ENCODE measurements around the gene ZFP1. TPM values are rescaled to one million over a fixed set of nuclear protein-coding genes. Genes with fewer than 3 reads are reported as not detected.
A peak's percentile ranks its signal among the peaks of the same experiment; 100 is the strongest.
"Not testable (repeated sequence)": the region's sequence is repeated elsewhere in the genome, so short reads cannot be mapped to it uniquely, and the experiment has no call there.

ZFP1 gene
- total RNA-seq, 8 experiments from 2014 or later = 3.4 to 33.6 (median 22.6) TPM

DNA sequence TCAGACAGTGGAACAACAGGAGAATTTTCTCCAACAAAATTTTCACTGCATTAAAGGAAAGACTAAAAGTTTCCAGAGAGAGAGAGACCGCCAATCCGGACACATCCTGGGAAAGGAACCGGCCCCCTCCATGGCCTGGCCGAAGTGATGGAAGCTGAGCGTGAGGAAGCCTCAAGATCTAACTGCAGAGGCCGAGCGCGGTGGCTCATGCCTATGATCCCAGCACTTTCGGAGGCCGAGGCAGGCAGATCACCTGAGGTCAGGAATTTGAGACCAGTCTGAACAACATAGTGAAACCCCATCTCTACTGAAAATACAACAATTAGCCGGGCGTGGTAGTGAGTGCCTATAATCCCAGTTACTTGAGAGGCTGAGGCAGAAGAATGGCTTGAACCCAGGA lies 54.8 kb downstream of the ZFP1 start:
- in situ Hi-C loops (cut with MboI; ENCODE audit: low pct_unique_long_range_greater_than_20kb in 2 of 9, low sequenced_read_pairs in 9 of 9, unreplicated experiment in 9 of 9) = loop anchor here in 6 of 9 experiments (25.0 kb wide), 3 partner anchors 184 to 1959 kb away; no protein-coding TSS in a partner anchor
- Histone ChIP-seq H3K4me1 (replicated peaks in 1 of 2) (peaks cover 0 to 7% of the 10 kb centered on the region in 2 donors), H3K4me3 (no peak overlapping the region), H3K27ac (no peak overlapping the region)
- no peak for ATAC-seq (replicated peaks in 6 of 8)
- 67 to 100% (median 88%) methylated on average over 1 to 6 of the region's 12 CpGs; no CpG with 5 or more reads in 3 of the 10 experiments for WGBS, 10 experiments

DNA sequence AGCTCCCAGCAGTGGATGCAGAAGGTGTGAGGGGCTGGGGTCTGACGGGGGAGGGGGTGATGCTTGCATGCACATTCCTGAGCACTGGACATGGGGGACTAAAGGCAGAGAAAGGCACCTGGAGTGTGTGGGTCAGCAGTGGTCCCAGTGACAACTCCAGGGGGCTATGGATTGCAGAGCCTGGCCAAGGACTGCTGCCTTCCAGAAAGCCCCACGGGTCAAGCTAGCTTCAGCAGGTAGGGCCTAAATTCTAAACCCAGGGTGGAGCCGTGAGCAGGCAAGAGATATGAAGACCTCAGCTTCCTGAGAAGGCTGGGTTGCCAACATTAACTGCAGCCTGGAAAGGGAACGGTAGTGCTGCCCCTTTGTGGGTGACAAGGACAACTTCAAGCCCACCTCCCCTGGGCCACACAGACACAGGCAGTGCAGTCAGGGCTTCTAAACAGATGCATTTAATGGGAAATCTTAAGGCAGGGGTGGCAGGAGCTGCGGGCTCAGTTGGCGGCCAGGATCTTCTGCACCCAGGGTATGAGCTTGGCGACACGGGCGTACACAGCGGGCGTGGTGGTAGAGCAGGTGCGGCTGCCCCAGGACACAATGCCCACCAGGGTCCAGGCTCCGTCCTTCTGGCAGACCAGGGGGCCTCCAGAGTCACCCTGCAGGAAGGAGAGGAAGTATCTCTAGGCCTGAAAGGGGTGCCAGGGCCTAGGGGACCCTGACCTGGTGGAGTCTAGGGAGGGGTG lies 55.5 kb downstream of the ZFP1 start:
- in situ Hi-C loops (cut with MboI; ENCODE audit: low pct_unique_long_range_greater_than_20kb in 2 of 9, low sequenced_read_pairs in 9 of 9, unreplicated experiment in 9 of 9) = loop anchor here in 6 of 9 experiments (25.0 kb wide), 3 partner anchors 183 to 1958 kb away; no protein-coding TSS in a partner anchor
- WGBS, 10 experiments = 20 to 76% (median 70%) methylated on average over 1 to 6 of the region's 13 CpGs; no CpG with 5 or more reads in 4 of the 10 experiments
- H3K4me3 ChIP-seq = no peak overlapping the region
- peaks cover 0 to 7% of the 10 kb centered on the region in 2 donors for H3K4me1 ChIP-seq (replicated peaks in 1 of 2)
- no peak overlapping the region for H3K27ac ChIP-seq
- ATAC-seq (replicated peaks in 6 of 8) = no peak

DNA sequence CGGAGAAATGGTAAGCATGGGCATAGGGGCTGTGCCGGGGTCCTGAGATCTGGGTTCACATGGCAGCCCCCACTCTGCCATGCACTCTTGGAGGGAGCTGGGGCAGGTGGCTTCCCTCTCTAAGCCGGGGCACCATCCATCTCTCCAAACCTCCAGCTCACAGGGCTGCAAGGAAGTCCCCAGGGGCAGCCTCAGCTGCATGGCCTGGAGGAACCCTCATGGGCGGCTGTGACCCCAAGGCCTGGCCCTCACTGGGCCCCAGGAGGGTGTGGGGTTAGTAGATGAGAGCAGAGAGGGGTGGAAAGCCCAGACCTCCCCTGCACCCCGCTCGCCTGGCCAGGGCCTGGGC lies 56.1 kb downstream of the ZFP1 start:
- WGBS, 10 experiments = no CpG with 5 or more reads among the region's 6 CpGs
- no peak overlapping the region for H3K4me3 ChIP-seq
- peak in 2 of 8 experiments; percentile 18 to 21 for ATAC-seq (replicated peaks in 6 of 8)
- H3K27ac ChIP-seq = no peak overlapping the region
- in situ Hi-C loops (cut with MboI; ENCODE audit: low pct_unique_long_range_greater_than_20kb in 2 of 9, low sequenced_read_pairs in 9 of 9, unreplicated experiment in 9 of 9) = loop anchor here in 6 of 9 experiments (25.0 kb wide), 3 partner anchors 183 to 1958 kb away; no protein-coding TSS in a partner anchor
- H3K4me1 ChIP-seq (replicated peaks in 1 of 2) = peaks cover 0 to 7% of the 10 kb centered on the region in 2 donors

DNA sequence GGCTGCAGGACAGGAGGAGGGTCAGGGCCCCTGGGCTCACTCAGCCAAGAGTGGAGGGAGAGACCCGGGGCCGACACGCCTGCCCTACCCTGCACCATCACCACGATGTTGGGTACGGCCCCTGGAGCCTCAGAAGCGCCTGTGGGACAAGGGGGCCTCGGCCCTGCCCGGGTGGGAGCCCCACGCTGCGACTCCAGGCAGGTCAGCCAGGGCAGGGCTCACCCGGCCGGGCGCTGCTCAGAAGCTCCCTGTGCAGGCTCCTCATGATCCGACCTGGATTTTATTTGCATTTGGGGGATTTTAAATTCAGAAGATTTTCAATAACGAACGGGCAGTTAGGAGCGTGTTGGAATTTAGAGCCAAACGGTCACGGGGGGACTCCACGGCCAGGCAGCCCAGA lies 56.6 kb downstream of the ZFP1 start:
- WGBS, 10 experiments = no CpG with 5 or more reads among the region's 20 CpGs
- not testable (repeated sequence) for H3K27ac ChIP-seq; H3K4me1 ChIP-seq (replicated peaks in 1 of 2); H3K4me3 ChIP-seq
- in situ Hi-C loops (cut with MboI; ENCODE audit: low pct_unique_long_range_greater_than_20kb in 2 of 9, low sequenced_read_pairs in 9 of 9, unreplicated experiment in 9 of 9) = loop anchor here in 6 of 9 experiments (25.0 kb wide), 3 partner anchors 182 to 1957 kb away; no protein-coding TSS in a partner anchor
- peak in 1 of 8 experiments; percentile 13 for ATAC-seq (replicated peaks in 6 of 8)

DNA sequence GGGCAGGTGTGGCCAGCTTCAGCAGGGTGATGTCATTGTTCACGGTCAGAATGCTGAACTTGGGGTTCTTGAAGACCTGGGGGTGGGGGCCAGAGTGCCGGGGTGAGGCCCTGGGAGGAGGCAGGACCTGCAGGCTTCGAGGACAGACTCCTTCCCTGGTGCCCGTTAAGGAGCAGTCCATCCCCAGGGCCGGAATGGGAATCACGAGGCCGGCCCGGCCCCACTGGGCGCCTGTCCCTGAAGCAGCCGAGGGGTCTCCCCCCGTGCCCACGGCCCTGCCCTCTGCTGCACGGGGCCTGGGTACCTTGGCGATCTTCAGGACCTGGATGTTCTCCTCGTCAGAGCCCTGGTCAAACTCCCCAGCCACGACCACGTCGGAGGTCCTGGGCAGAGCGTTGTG lies 57.1 kb downstream of the ZFP1 start:
- ATAC-seq (replicated peaks in 6 of 8) = peak in 2 of 8 experiments; percentile 3 to 21
- H3K27ac ChIP-seq; H3K4me1 ChIP-seq (replicated peaks in 1 of 2); H3K4me3 ChIP-seq: not testable (repeated sequence)
- WGBS, 10 experiments = no CpG with 5 or more reads among the region's 19 CpGs
- in situ Hi-C loops (cut with MboI; ENCODE audit: low pct_unique_long_range_greater_than_20kb in 2 of 9, low sequenced_read_pairs in 9 of 9, unreplicated experiment in 9 of 9) = loop anchor here in 6 of 9 experiments (25.0 kb wide), 3 partner anchors 182 to 1957 kb away; no protein-coding TSS in a partner anchor

DNA sequence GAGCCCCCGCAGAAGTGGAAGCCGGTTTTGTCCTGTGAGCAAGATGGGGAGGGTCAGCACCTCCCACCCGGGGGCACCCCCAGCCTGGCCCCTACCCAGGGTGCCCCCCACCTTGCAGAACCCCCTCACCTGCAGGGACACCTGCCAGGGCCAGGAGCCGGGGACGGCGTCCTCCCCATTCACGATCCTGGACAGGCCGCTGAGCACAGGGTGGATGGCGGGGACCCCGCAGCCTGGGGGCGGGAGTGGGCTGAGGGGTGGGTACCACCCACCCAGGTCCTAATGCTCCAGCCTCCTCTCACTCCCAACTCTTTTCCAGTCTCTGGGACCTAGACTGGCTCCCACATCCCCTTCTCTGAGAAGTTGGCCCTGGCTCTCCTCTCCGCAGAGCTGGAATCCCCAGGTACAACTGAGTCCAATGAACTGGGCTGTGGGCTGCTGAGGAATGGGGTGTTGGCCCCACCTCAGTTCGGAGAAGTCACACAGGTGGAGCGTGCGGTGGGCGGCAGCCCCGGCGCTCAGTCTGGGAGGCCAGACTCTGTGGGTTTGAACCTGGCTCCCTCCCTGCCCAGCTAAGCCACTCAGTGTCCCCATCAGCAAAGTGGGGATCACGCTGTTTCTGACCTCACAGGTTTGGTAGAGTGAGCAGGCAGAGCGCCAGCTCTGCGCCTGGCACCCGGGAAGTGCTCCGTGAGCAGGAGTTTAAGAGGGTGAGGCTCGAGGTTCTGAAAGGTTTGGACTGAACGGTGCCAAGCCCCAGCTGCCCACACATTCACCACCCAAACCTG lies 57.8 kb downstream of the ZFP1 start:
- in situ Hi-C loops (cut with MboI; ENCODE audit: low pct_unique_long_range_greater_than_20kb in 2 of 9, low sequenced_read_pairs in 9 of 9, unreplicated experiment in 9 of 9) = loop anchor here in 6 of 9 experiments (25.0 kb wide), 3 partner anchors 181 to 1956 kb away; no protein-coding TSS in a partner anchor
- peak in 4 of 8 experiments; percentile 8 to 16 (median 10) for ATAC-seq (replicated peaks in 6 of 8)
- 89 to 94% (median 93%) methylated on average over 3 to 4 of the region's 25 CpGs; no CpG with 5 or more reads in 7 of the 10 experiments for WGBS, 10 experiments
- H3K4me1 ChIP-seq (replicated peaks in 1 of 2); H3K27ac ChIP-seq; H3K4me3 ChIP-seq: not testable (repeated sequence)

DNA sequence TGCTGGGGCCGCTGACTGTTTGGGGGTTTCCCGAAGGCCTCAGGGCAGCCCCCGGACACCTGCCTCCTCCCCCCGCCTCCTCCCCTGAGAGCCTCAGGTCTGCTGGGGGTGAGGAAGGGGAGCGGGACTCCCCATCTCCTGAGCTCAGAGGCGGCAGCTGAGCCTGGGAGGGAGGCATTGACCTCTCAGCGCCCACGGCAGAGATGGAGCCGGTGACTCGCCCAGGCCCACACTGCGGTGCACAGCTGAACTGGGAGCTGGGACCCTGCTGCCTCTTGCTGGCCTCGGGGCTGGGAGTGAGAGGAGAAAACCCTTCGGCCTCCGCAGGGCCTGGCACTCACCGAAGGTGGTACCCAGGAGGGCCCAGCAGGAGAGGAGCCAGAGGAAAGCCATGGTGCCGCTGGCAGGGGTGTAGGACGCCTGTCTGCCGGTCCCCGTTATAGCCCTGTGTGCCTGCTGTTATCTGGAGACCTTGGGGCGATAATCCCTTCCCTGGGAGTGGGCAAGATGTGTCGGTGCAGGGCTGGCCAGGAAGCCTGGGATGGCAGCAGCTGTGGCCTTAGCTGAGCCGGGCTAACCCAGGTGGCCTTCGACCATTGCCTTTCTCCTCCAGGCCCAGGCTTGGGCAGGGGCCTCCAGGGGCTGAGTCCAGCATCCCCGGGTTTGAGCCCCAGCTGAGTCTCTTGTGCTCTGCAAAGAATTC lies 58.6 kb downstream of the ZFP1 start, which contains the start of gene CTRB2:
TSS of gene CTRB2 (minus strand) at position 413 of the 703 bp plus-strand sequence. CDS start at position 393, 20 bp downstream.
- Histone ChIP-seq H3K4me3 (no peak within 1 kb of the TSS), H3K4me1 (replicated peaks in 1 of 2) (peaks cover 0 to 7% of the 10 kb centered on the region in 2 donors), H3K27ac (no peak within 1 kb of the TSS)
- in situ Hi-C loops (cut with MboI; ENCODE audit: low pct_unique_long_range_greater_than_20kb in 2 of 9, low sequenced_read_pairs in 9 of 9, unreplicated experiment in 9 of 9) = loop anchor here in 6 of 9 experiments (25.0 kb wide), 3 partner anchors 180 to 1955 kb away; no protein-coding TSS in a partner anchor
- 54 to 100% (median 100%) methylated on average over 1 to 5 of the region's 24 CpGs; no CpG with 5 or more reads in 7 of the 10 experiments for WGBS, 10 experiments
- peak in 1 of 8 experiments; percentile 3 for ATAC-seq (replicated peaks in 6 of 8)

DNA sequence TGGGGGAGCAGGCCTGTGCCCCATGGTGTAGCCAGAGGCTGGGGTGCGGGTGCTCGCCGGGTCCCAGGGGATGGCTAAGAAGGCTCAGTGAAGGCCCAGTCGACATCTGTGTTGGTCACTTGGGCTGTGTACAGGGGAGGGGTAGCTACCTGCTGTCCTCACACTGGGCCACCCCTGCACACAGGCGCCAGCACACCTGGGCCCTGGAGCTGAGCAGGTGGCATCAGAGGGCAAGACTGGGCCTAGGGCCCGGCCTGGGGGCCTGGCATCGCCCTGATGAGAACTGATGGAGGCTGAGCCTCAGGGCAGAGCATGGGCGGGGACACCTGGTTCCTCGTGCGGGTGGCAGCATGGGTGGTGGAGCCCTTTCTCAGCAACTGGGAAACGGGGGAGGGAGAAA lies 59.5 kb downstream of the ZFP1 start:
- Histone ChIP-seq H3K4me1 (replicated peaks in 1 of 2) (peaks cover 0 to 7% of the 10 kb centered on the region in 2 donors), H3K27ac (no peak overlapping the region), H3K4me3 (no peak overlapping the region)
- in situ Hi-C loops (cut with MboI; ENCODE audit: low pct_unique_long_range_greater_than_20kb in 2 of 9, low sequenced_read_pairs in 9 of 9, unreplicated experiment in 9 of 9) = loop anchor here in 6 of 9 experiments (25.0 kb wide), 3 partner anchors 179 to 1954 kb away; no protein-coding TSS in a partner anchor
- 36 to 97% (median 83%) methylated on average over 1 to 4 of the region's 11 CpGs; no CpG with 5 or more reads in 4 of the 10 experiments for WGBS, 10 experiments
- ATAC-seq (replicated peaks in 6 of 8) = no peak

DNA sequence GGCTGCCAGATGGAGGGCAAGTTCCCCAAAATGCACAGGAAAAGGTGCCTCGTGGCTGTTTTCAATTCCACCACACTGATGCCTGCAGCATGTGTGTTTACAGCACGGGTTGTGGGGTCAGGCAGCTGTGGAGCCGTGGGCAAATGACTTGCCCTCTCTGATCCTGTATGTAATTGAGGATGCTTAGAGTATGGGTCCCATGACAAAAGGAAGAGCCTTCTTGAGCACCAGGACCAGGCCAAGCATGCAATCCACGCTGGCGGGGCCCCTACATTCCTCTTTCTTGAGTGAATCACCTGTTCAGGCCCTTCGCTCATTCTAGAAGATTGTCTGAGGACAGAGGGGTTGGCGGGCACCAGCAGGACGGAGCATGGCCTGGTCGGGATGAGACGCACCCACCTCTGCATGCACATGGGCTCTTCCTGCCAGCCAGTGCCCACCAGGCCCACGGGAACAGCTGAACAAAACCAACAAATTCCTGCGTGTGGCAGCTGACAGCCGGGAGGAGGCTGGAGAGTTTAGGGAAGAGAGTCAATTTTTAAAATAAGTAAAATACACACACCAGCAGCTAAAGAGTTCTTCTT lies 60.0 kb downstream of the ZFP1 start:
- Histone ChIP-seq H3K27ac (no peak overlapping the region), H3K4me3 (no peak overlapping the region), H3K4me1 (replicated peaks in 1 of 2) (peaks cover 0 to 7% of the 10 kb centered on the region in 2 donors)
- ATAC-seq (replicated peaks in 6 of 8) = no peak
- WGBS, 10 experiments = 59 to 93% (median 75%) methylated on average over 1 to 8 of the region's 13 CpGs; no CpG with 5 or more reads in 4 of the 10 experiments
- in situ Hi-C loops (cut with MboI; ENCODE audit: low pct_unique_long_range_greater_than_20kb in 2 of 9, low sequenced_read_pairs in 9 of 9, unreplicated experiment in 9 of 9) = loop anchor here in 6 of 9 experiments (25.0 kb wide), 3 partner anchors 179 to 1954 kb away; no protein-coding TSS in a partner anchor

DNA sequence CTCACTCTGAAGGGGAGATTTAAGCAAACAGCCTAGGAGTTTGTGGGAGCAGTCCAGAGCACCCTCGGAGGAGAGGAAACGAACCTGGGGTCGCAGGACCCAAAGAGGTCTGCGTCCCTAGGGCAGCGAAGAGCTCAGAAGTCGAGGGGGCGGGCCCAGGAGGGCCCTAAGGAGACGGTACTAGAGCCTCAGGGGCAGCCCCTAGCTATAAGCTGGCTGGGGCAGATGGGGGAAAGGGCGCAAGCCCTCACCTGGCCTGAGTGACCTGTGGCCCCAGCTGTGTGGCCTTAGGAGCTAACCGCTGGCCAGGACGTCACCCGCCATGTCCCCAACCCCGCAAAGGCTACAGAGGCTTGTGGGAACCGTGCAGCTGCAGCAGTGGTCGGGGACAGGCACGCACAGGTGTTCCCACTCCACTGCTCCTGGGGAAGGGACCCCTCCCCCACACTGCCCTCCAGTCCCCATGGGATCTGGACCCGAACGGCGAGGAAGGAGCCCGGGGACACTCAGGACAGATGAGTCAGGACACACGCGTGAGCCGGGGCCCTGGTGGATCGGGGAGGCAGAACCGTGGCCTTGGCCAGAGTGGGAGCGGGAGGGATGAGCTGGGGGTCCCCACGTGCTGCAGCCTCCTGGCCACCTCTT lies 60.7 kb downstream of the ZFP1 start:
- peaks cover 0 to 6% of the 10 kb centered on the region in 2 donors for H3K4me1 ChIP-seq (replicated peaks in 1 of 2)
- ATAC-seq (replicated peaks in 6 of 8) = no peak
- in situ Hi-C loops (cut with MboI; ENCODE audit: low pct_unique_long_range_greater_than_20kb in 2 of 9, low sequenced_read_pairs in 9 of 9, unreplicated experiment in 9 of 9) = loop anchor here in 6 of 9 experiments (25.0 kb wide), 3 partner anchors 178 to 1953 kb away; no protein-coding TSS in a partner anchor

DNA sequence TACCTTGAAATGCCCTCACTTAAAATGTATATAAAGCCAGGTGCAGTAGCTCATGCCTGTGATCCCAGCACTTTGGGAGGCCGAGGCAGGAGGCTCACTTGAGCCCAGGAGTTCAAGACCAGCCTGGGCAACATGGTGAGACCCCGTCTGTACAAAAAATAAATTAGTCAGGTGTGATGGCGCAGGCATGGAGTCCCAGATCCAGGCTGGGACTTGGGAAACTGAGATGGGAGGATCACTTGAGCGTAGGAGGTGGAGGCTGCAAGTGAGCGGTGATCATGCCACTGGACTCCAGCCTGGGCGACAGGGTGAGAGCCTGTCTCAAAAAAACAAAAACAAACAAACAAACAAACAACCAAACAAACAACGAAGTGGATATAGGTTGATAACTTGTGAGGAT lies 61.2 kb downstream of the ZFP1 start:
- not testable (repeated sequence) for H3K27ac ChIP-seq; H3K4me3 ChIP-seq; ATAC-seq (replicated peaks in 6 of 8); H3K4me1 ChIP-seq (replicated peaks in 1 of 2)
- in situ Hi-C loops (cut with MboI; ENCODE audit: low pct_unique_long_range_greater_than_20kb in 2 of 9, low sequenced_read_pairs in 9 of 9, unreplicated experiment in 9 of 9) = loop anchor here in 6 of 9 experiments (25.0 kb wide), 3 partner anchors 178 to 1953 kb away; no protein-coding TSS in a partner anchor
- WGBS, 10 experiments = 53 to 100% (median 75%) methylated on average over 2 to 4 of the region's 7 CpGs; no CpG with 5 or more reads in 4 of the 10 experiments

More for the DNA sequence above, 60.7 kb downstream of the ZFP1 start:
- no peak overlapping the region for H3K27ac ChIP-seq
- WGBS, 10 experiments = 40 to 92% (median 76%) methylated on average over 2 to 10 of the region's 27 CpGs; no CpG with 5 or more reads in 6 of the 10 experiments
- H3K4me3 ChIP-seq = no peak overlapping the region

All from motor neuron (in vitro differentiated cells).